GM12891 (cell line): ENCODE data around the gene LGI4.

Experiments
- POLR2A ChIP-seq: IDR thresholded peaks from 2 replicates; pipeline ENCODE4 v1.6.1; 2011; ENCODE audit warnings: low read depth, low read length, control low read depth
- SPI1 ChIP-seq: IDR thresholded peaks from 2 replicates; pipeline ENCODE4 v1.6.1; 2011; ENCODE audit warnings: low read depth, low read length, control low read depth
- TAF1 ChIP-seq: IDR thresholded peaks from 2 replicates; pipeline ENCODE4 v1.6.1; 2011; ENCODE audit warnings: low read depth, low read length, control low read depth

DNA sequence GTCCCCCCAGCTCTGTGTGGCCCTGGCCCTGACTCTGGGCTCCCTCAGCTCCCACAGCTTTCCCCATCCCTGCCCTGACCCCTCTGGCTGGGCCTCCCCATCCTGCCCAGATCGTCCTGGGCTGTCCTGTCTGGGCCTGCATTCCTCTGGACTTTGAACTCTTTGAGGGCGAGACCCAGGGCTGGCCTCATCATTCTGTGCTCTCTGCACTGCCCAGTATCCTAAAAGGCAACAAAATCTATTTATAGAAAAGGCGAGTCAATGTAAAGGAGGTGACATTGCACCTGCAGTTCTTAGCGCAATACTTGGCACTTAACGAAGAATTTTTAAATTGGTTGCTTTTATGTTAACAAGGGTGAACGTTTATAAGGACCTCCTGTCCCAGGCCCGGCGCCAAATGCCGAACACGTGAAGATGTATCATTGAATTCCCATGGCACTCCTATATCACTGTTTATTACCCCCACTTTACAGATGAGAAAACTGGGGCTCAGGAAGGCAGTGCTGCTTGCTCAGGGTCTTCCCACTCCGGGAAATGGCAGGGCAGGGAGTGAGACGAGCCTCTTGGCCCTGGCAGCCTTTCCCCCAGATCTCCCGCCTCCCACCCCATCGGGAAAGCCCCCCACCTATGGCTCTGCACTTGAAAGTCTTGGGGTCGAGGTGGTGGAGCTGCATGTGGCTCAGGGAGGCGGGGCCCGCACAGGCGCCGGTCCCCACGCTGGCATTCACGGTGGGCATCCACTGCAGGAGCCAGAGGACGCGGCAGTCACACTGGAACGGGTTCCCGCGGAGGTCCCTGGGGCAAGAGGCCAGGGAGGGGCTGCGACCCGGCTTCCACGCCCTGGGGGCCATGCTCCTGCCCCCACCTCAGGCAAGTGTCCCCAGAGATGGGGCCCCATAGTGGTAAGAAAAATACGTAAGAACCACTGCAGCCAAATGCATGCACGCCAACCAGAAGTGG lies 3.8 kb downstream of the LGI4 start:
- no peak for TF ChIP-seq POLR2A
- no peak for TF ChIP-seq TAF1
- no peak for TF ChIP-seq SPI1
